HL-60 (cell line): ENCODE data around the gene RBBP9.

Source experiments
- DNase-seq, 2 experiments: peaks; one replicate each; pipeline ENCODE4 v3.0.0-alpha.2; 2010 to 2020; ENCODE audit warnings: low read depth in 1 of 2, low spot score in 1 of 2
- H3K27ac ChIP-seq: fragments of 250-450 bp; sonication (Bioruptor Pico); replicated peaks from 2 replicates; pipeline ENCODE4 v1.5.1; 2020; ENCODE audit warnings: mild to moderate bottlenecking, moderate library complexity
- H3K27me3 ChIP-seq: fragments of 250-450 bp; sonication (Bioruptor Pico); 2 replicates; pipeline ENCODE4 v1.5.1; 2021; ENCODE audit warnings: mild to moderate bottlenecking, moderate library complexity; ENCODE audit not compliant: insufficient read depth, poor library complexity, severe bottlenecking
- H3K4me3 ChIP-seq: replicated peaks from 2 replicates; pipeline ENCODE4 v1.5.1; 2011; ENCODE audit warnings: mild to moderate bottlenecking, control low read depth, low read length; ENCODE audit not compliant: insufficient read depth
- CTCF ChIP-seq: IDR thresholded peaks from one replicate; pipeline ENCODE4 v1.5.1; 2011; ENCODE audit warnings: low read length, control low read depth, inconsistent platforms; ENCODE audit not compliant: insufficient read depth
- GABPA ChIP-seq: IDR thresholded peaks from 2 replicates; pipeline ENCODE4 v1.6.1; 2012; ENCODE audit warnings: low read depth
- POLR2AphosphoS5 ChIP-seq: IDR thresholded peaks from 2 replicates; pipeline ENCODE4 v1.6.1; 2012; ENCODE audit warnings: low read depth
- REST ChIP-seq: IDR thresholded peaks from 2 replicates; pipeline ENCODE4 v1.6.1; 2012; ENCODE audit warnings: low read depth; ENCODE audit not compliant: insufficient replicate concordance
- SPI1 ChIP-seq: IDR thresholded peaks from 2 replicates; pipeline ENCODE4 v1.6.1; 2012; ENCODE audit warnings: low read depth, mild to moderate bottlenecking, borderline replicate concordance

Gene RBBP9

GRCh38 chr20:18497603-18498002 lies 578 bp upstream of the RBBP9 start:
- TF ChIP-seq SPI1 (no peak), GABPA (no peak), POLR2AphosphoS5 (no peak), CTCF (no peak), REST (no peak)
- H3K27me3 ChIP-seq: no peaks in the 10 kb centered on the region
- H3K27ac ChIP-seq: no peak overlapping the region
- no peak for DNase-seq
- H3K4me3 ChIP-seq: no peak overlapping the region

- Histone ChIP-seq H3K4me3 (peak overlapping the region; percentile 81; the same call in 1 of the 2 replicates), H3K27ac (no peak overlapping the region), H3K27me3 (no peaks in the 10 kb centered on the region)
- no peak for TF ChIP-seq GABPA
- TF ChIP-seq POLR2AphosphoS5: no peak
- no peak for TF ChIP-seq CTCF
- no peak for DNase-seq
These were observed 983 bp downstream of the RBBP9 start for GRCh38 chr20:18496042-18496441.

GRCh38 chr20:18488301-18488700 lies 8.7 kb downstream of the RBBP9 start:
- DNase-seq: no peak
- TF ChIP-seq GABPA (no peak), CTCF (no peak), REST (no peak), POLR2AphosphoS5 (no peak), SPI1 (no peak)
- Histone ChIP-seq H3K4me3 (no peak overlapping the region), H3K27ac (no peak overlapping the region), H3K27me3 (no peaks in the 10 kb centered on the region)

- Histone ChIP-seq H3K27me3 (no peaks in the 10 kb centered on the region), H3K27ac (no peak overlapping the region), H3K4me3 (no peak overlapping the region)
- TF ChIP-seq POLR2AphosphoS5 (no peak), GABPA (no peak), CTCF (no peak), REST (no peak), SPI1 (no peak)
- DNase-seq: no peak
These were observed 15.4 kb downstream of the RBBP9 start for GRCh38 chr20:18481596-18481995.
